Osteocyte (in vitro differentiated cells): Measurements from ENCODE around the gene EPN2. TPM values are rescaled to one million over a fixed set of nuclear protein-coding genes. Genes with fewer than 3 reads are reported as not detected.

Experiments used
- DNase-seq: peaks from one replicate; pipeline ENCODE4 v3.0.0; 2021; ENCODE audit warnings: mixed read lengths; ENCODE audit not compliant: unreplicated experiment; ENCODE audit errors: extremely low spot score
- H3K27ac Mint-ChIP-seq: one replicate; pipeline ENCODE4 v1.8.0; 2021; ENCODE audit warnings: mild to moderate bottlenecking, mixed read lengths; ENCODE audit not compliant: unreplicated experiment
- H3K27me3 Mint-ChIP-seq: one replicate; pipeline ENCODE4 v1.8.0; 2021; ENCODE audit warnings: mixed read lengths; ENCODE audit not compliant: unreplicated experiment
- H3K36me3 Mint-ChIP-seq: one replicate; pipeline ENCODE4 v1.8.0; 2021; ENCODE audit warnings: mixed read lengths; ENCODE audit not compliant: unreplicated experiment
- H3K4me1 Mint-ChIP-seq: one replicate; pipeline ENCODE4 v1.8.0; 2021; ENCODE audit warnings: mixed read lengths; ENCODE audit not compliant: unreplicated experiment
- H3K4me3 Mint-ChIP-seq: one replicate; pipeline ENCODE4 v1.8.0; 2021; ENCODE audit warnings: mild to moderate bottlenecking, moderate library complexity, mixed read lengths; ENCODE audit not compliant: unreplicated experiment
- H3K9me3 Mint-ChIP-seq: one replicate; pipeline ENCODE4 v1.8.0; 2021; ENCODE audit warnings: mixed read lengths; ENCODE audit not compliant: unreplicated experiment
- CTCF ChIP-seq: fragments of 200-600 bp; sonication (generic); IDR thresholded peaks from 2 replicates; pipeline ENCODE4 v1.5.0; 2021; ENCODE audit warnings: antibody characterized with exemption, mild to moderate bottlenecking, moderate library complexity
- total RNA-seq: library from RNA; stranded (reverse); gene quantifications from 2 replicates; pipeline ENCODE4 v1.2.1, GENCODE V29; 2021

The EPN2 gene
- total RNA-seq, 1 donor from 2014 or later: 54.7 TPM

DNA sequence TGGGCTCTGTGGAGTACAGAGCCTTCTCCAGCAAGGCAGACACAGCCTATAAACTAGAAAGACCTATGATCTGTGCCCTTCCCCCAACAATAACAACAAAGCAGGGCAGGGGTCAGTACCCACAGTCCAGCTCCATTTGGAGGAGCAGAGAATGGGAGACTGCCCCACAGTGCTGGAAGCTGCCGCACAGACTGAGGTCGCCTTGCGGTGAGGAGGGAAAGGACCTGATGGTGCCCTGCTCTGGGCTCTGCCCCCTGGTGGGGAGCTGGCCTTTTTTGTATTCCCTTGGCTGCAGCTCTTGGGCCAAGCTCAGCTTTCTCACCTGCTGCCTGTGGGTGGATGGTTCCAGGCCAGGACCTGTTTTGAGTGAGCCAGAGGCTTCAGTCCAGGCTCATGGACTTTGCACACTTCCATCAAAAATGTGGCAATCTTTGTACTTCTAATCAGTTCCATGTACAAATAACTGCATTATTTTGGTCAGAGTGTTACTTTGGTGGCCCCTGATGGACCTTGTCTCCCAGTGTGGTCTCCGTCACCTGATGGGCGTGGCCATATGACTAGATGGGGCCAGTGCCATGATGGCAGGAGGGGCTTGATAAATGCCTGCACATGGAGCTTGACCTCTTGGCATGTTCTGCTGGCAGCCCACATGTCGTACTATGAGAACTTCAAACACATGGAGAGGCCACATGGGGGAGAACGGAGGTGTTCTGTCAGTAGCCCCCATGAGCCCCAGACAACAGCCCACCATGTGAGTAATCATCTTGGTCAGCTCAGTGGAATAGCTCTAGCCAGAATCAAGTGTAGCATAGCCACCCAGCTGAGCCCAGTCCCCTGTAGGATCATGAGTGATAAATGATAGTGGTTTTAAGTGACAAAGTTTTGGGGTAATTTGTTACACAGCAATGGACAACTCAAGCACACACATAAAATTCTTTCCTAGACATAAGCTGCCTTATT, 101.1 kb downstream of the EPN2 start:
- no peaks in the 10 kb centered on the region for H3K27me3 Mint-ChIP-seq
- H3K9me3 Mint-ChIP-seq: no peaks in the 10 kb centered on the region
- H3K4me3 Mint-ChIP-seq: no peak overlapping the region
- peak; percentile 39 for TF ChIP-seq CTCF
- DNase-seq: no peak
- H3K36me3 Mint-ChIP-seq: peaks cover 4% of the 10 kb centered on the region
- peaks cover 18% of the 10 kb centered on the region for H3K4me1 Mint-ChIP-seq
- no peak overlapping the region for H3K27ac Mint-ChIP-seq

DNA sequence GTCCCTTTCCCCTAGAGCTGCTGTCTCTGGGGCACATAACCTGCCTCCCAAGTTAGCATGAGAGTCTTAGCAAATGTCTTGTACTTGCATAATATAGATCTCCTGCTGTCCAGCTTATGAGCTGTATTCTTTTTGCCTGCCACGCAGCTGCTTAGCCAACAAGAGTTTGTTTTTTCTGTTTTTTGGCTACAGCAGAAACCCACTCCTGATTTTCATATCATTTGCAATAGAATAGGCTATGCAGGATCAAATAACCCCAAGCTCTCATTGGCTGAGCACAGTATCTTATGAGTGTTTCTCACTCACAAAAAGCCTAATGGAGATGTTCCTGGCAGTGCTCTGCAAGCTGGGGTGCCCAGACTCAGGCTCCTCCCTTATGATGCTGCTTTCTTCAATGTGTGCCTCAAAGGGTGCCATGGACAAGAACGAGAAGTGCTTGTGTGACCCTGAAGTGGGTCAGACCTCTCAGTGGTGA, 102.2 kb downstream of the EPN2 start:
- Mint-ChIP-seq H3K4me1 (peaks cover 18% of the 10 kb centered on the region), H3K27me3 (no peaks in the 10 kb centered on the region), H3K27ac (no peak overlapping the region), H3K4me3 (no peak overlapping the region), H3K36me3 (peaks cover under 1% of the 10 kb centered on the region), H3K9me3 (no peaks in the 10 kb centered on the region)
- no peak for DNase-seq
- TF ChIP-seq CTCF: no peak

DNA sequence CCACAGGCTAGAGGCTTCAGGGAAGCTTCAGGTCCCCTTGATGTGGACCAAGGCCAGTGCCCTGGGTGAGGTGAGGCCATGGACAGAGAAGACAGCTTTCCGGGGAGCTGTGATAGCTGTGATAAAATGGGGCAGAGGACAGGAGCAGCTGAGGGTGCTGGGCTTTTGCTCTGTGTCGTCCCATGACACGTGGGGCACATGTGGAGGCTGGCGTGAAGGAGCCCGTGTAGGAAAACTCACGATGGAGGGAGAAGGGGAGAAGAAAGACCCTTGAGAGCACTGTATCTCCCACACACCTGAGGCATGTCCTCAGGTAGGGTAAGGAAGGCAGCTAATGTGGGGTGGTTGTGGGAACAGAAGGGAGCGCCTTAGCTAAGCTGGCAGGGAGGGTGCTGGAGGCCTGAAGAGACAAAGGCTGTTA, 104.1 kb downstream of the EPN2 start:
- Mint-ChIP-seq H3K9me3 (no peaks in the 10 kb centered on the region), H3K4me3 (no peak overlapping the region), H3K4me1 (peaks cover 23% of the 10 kb centered on the region), H3K27ac (peak overlapping the region; percentile 46), H3K36me3 (no peaks in the 10 kb centered on the region), H3K27me3 (no peaks in the 10 kb centered on the region)
- no peak for DNase-seq
- no peak for TF ChIP-seq CTCF

DNA sequence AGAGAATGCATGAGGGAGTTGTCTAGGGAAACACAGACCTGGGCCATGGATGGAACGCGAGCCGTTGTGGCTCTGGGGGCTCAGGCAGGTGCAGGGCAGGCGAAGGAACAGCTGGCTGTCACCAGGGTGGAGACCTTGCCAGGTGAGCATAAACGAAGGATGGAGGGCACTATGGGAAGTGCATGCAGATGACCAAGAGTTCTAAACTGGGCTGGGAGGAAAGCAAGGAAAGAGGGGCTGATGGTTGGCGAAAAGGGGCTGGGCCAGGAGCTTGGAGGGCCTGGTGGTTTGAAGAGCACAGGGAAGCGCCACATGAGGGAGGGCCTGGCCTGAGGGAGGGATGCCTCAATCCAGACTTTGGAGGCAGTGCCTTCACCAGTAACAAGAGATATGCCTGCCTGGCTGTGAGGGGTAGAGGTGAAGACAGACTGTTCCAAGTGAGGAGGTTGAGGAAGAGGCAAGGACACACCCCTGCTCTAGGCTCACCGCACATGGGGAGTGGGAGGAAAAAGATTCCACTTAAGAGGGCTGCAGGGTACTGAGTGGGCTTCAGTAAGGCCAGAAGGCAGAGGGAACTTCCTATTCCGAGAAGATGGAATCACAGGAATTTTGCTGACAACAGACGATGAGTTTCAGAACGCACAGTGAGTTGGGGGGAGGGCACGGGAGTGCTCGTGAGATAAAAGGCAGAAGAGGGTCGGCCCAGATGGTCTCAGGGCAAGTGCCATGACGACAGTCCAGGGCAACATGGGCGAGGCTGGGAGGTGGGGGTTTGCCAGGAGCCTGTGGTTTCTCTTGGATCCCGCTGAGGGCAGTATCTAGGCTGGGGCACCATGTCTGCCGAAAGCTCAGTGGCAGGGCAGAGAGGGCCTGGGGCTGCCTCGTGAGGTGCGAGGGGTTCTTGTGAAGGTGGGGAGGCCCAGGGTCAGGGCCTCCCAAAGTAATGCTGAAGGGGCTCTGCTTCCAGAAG, 104.8 kb downstream of the EPN2 start:
- Mint-ChIP-seq H3K36me3 (no peaks in the 10 kb centered on the region), H3K9me3 (no peaks in the 10 kb centered on the region), H3K27me3 (no peaks in the 10 kb centered on the region), H3K4me3 (no peak overlapping the region), H3K27ac (peak overlapping the region; percentile 38), H3K4me1 (peaks cover 30% of the 10 kb centered on the region)
- DNase-seq: no peak
- TF ChIP-seq CTCF: no peak
